Neural progenitor cell (in vitro differentiated cells): ENCODE results near the gene PKP2.

Experiments
- CTCF ChIP-seq: fragments of 200-600 bp; sonication (generic); IDR thresholded peaks from 2 replicates; pipeline ENCODE4 v1.5.1; 2017; ENCODE audit warnings: antibody characterized with exemption, mild to moderate bottlenecking
- EZH2 ChIP-seq: fragments of 200-600 bp; sonication (generic); IDR thresholded peaks from 2 replicates; pipeline ENCODE4 v1.6.1; 2017; ENCODE audit warnings: antibody characterized with exemption, mild to moderate bottlenecking, moderate library complexity
- EZH2phosphoT487 ChIP-seq: fragments of 200-600 bp; sonication (generic); IDR thresholded peaks from 2 replicates; pipeline ENCODE4 v1.6.1; 2017; ENCODE audit warnings: antibody characterized with exemption

GRCh38 chr12:32828120-32828519, 68.5 kb downstream of the PKP2 start:
- no peak for TF ChIP-seq CTCF
- TF ChIP-seq EZH2, result no peak
- no peak for TF ChIP-seq EZH2phosphoT487
